Caco-2 (cell line): Measurements from ENCODE around the gene C1R. TPM values are rescaled to one million over a fixed set of nuclear protein-coding genes. Genes with fewer than 3 reads are reported as not detected.
"Not testable (repeated sequence)": the region's sequence is repeated elsewhere in the genome, so short reads cannot be mapped to it uniquely, and the experiment has no call there.

ENCODE experiments used
- BruUV-seq: library from RNA; stranded (reverse); fragments of 400-500 nt; replicated peaks from 2 replicates; lab custom pipeline; 2021; lab: Mats Ljungman, UMichigan
- CTCF ChIA-PET: fragments of 300-600 bp; sonication (Branson Sonifier 250); formaldehyde crosslinking; loops from one replicate; lab custom pipeline; 2022; ENCODE audit warnings: antibody characterized with exemption; lab: Charles Lee
- POLR2A ChIA-PET: fragments of 300-600 bp; sonication (Branson Sonifier 250); formaldehyde crosslinking; loops from one replicate; lab custom pipeline; 2022; ENCODE audit warnings: antibody characterized with exemption; lab: Charles Lee
- DNase-seq, 2 experiments: peaks; one replicate each; pipeline versions ENCODE4 v3.0.0 to v3.0.0-alpha.2; 2020 to 2022
- H3K27me3 ChIP-seq: replicated peaks from 2 replicates; pipeline ENCODE4 v1.6.0; 2011; ENCODE audit warnings: low read length; ENCODE audit not compliant: control insufficient read depth, insufficient read depth
- H3K36me3 ChIP-seq: 2 replicates; pipeline ENCODE4 v1.5.1; 2011; ENCODE audit warnings: low read length; ENCODE audit not compliant: control insufficient read depth, insufficient read depth
- H3K4me1 ChIP-seq: fragments of 250-450 bp; sonication (Bioruptor Pico); 2 replicates; pipeline ENCODE4 v1.5.1; 2020; ENCODE audit warnings: mild to moderate bottlenecking
- H3K4me3 ChIP-seq: 2 replicates; pipeline ENCODE4 v1.5.1; 2011; ENCODE audit warnings: low read depth, mild to moderate bottlenecking, control low read depth, low read length
- H3K9me3 ChIP-seq: fragments of 250-450 bp; sonication (Bioruptor Pico); 2 replicates; pipeline ENCODE4 v1.5.1; 2020; ENCODE audit warnings: mild to moderate bottlenecking, moderate library complexity
- H3K27ac Mint-ChIP-seq: one replicate; pipeline ENCODE4 v1.8.0; 2022; ENCODE audit warnings: mixed read lengths; ENCODE audit not compliant: unreplicated experiment
- H3K27me3 Mint-ChIP-seq: one replicate; pipeline ENCODE4 v1.8.0; 2022; ENCODE audit warnings: mixed read lengths; ENCODE audit not compliant: insufficient read depth, unreplicated experiment
- H3K36me3 Mint-ChIP-seq: one replicate; pipeline ENCODE4 v1.8.0; 2022; ENCODE audit warnings: mild to moderate bottlenecking, mixed read lengths; ENCODE audit not compliant: insufficient read depth, unreplicated experiment
- H3K4me1 Mint-ChIP-seq: one replicate; pipeline ENCODE4 v1.8.0; 2022; ENCODE audit warnings: low read depth, mixed read lengths; ENCODE audit not compliant: unreplicated experiment
- H3K4me3 Mint-ChIP-seq: one replicate; pipeline ENCODE4 v1.8.0; 2022; ENCODE audit warnings: mild to moderate bottlenecking, moderate library complexity, mixed read lengths; ENCODE audit not compliant: unreplicated experiment
- H3K9me3 Mint-ChIP-seq: one replicate; pipeline ENCODE4 v1.8.0; 2022; ENCODE audit warnings: mixed read lengths; ENCODE audit not compliant: unreplicated experiment
- intact Hi-C: fragments of 100-400 bp; cut with micrococcal nuclease; formaldehyde crosslinking; loops from one replicate; pipeline ENCODE4 v1.10.0; 2022; ENCODE audit not compliant: unreplicated experiment
- total RNA-seq: library from RNA; stranded (reverse); gene quantifications from 2 replicates; pipeline ENCODE4 v1.2.3, GENCODE V29; 2022
- TF ChIP-seq, protein P1 (sequence below), 2 experiments: fragments of 200-600 bp in 1 of 2; IDR thresholded peaks; 1 replicate in 1 of 2; 2 replicates in 1 of 2; pipeline versions ENCODE4 v1.5.1 to v1.8.0; 2011 to 2022; ENCODE audit warnings: antibody characterized with exemption in 1 of 2, control low read depth in 1 of 2, inconsistent platforms in 1 of 2, low read depth in 1 of 2, low read length in 1 of 2, mild to moderate bottlenecking in 1 of 2, moderate library complexity in 1 of 2; ENCODE audit not compliant: insufficient read depth in 1 of 2, severe bottlenecking in 1 of 2, unreplicated experiment in 1 of 2

Gene C1R
- total RNA-seq, 1 experiment from 2014 or later: 3.9 TPM

DNA sequence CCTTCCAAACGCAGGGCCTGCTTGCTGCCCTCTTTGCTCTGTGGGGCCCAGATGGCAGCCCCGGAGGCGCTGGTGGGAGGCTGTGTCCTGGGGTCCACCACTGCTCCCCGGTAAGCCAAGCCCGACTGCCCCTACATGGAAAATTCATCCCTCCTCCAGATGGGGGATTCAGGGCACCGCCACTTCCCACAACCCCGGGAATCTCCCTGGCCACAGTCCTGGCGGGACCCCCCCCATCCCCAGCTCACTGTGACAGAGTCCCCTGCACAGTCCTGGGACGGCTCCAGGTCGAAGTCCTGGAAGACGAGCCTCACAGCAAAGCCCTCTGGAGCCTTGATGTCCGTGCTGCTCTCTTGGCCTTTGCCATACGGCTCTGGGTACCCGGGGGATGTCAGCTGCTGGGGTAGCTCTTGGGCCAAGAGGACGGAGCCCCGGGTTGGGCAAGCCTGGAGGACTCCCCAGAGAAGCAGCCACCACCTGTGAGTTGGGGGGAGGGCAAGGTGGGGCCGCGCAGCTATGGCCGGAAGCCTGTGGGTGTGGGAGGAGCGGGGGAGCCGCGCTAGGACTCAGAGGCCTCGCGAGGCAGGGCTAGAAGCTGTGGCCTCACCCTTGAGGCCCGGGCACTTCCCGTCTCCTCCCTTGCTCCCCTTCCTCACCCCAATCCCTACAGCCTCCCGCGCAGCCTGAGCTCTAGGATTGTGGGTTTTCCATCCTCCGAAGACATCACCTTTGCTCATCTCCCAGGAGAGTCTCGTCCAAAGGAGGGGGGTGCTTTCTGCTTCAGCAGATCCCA is 16.0 kb upstream of the C1R start:
- Histone ChIP-seq H3K27me3 (no peaks in the 10 kb centered on the region), H3K4me3 (peak overlapping the region; percentile 80), H3K36me3 (peaks cover 3% of the 10 kb centered on the region; the same call in 1 of the 2 replicates), H3K9me3 (peaks cover 15% of the 10 kb centered on the region), H3K4me1 (no peaks in the 10 kb centered on the region)
- TF ChIP-seq, protein P1, sequence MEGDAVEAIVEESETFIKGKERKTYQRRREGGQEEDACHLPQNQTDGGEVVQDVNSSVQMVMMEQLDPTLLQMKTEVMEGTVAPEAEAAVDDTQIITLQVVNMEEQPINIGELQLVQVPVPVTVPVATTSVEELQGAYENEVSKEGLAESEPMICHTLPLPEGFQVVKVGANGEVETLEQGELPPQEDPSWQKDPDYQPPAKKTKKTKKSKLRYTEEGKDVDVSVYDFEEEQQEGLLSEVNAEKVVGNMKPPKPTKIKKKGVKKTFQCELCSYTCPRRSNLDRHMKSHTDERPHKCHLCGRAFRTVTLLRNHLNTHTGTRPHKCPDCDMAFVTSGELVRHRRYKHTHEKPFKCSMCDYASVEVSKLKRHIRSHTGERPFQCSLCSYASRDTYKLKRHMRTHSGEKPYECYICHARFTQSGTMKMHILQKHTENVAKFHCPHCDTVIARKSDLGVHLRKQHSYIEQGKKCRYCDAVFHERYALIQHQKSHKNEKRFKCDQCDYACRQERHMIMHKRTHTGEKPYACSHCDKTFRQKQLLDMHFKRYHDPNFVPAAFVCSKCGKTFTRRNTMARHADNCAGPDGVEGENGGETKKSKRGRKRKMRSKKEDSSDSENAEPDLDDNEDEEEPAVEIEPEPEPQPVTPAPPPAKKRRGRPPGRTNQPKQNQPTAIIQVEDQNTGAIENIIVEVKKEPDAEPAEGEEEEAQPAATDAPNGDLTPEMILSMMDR (IDR thresholded peaks at IDR 0.05; ENCODE audit: insufficient read depth in 1 of 2, low read depth in 1 of 2, low read length in 1 of 2, severe bottlenecking in 1 of 2, unreplicated experiment in 1 of 2): no peak
- peak; percentile 91 to 94 for DNase-seq
- Mint-ChIP-seq H3K36me3 (peaks cover 32% of the 10 kb centered on the region), H3K4me1 (peaks cover 12% of the 10 kb centered on the region), H3K27ac (peak overlapping the region; percentile 74), H3K9me3 (peaks cover 15% of the 10 kb centered on the region), H3K27me3 (no peaks in the 10 kb centered on the region), H3K4me3 (peak overlapping the region; percentile 85)
- intact Hi-C loops: loop anchor here (1.0 to 5.0 kb wide), 4 partner anchors 16 to 162 kb away; partner anchors contain the start of genes C1R and LPCAT3
- ChIA-PET POLR2A (interaction anchor here (0.5 to 3.1 kb wide), 17 partner anchors 12 to 496 kb away, joined by 3 to 50 read pairs (median 3); partner anchors contain the start of genes C12orf57, C1S, PEX5 and RNU7-1), CTCF (interaction anchor here (0.6 to 3.4 kb wide), 25 partner anchors 10 to 699 kb away, joined by 3 to 58 read pairs (median 5); partner anchors contain the start of genes C12orf57, C1R, C1S and LPCAT3)
- no TSS peak for BruUV-seq

DNA sequence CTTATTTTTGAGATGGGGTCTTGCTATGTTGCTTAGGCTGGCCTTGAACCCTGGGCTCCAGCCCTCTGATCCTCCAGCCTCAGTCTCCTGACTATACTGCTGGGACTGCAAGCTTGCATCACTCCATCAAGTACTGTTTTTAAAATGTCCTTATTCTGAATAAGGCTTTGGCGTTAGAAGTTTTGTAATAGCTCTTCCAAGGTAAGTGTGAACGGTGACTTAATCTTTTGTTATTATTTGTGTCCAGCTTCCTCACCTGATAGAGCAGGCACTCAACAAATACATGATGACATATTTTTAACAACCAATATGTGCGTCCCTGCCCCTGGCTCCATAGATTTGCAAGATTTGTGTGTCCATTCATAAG is 15.4 kb upstream of the C1R start:
- peaks cover 15% of the 10 kb centered on the region for H3K9me3 Mint-ChIP-seq
- TF ChIP-seq, protein P1 (IDR thresholded peaks at IDR 0.05; ENCODE audit: insufficient read depth in 1 of 2, low read depth in 1 of 2, low read length in 1 of 2, severe bottlenecking in 1 of 2, unreplicated experiment in 1 of 2): no peak
- Histone ChIP-seq H3K9me3 (peaks cover 15% of the 10 kb centered on the region), H3K4me1 (no peaks in the 10 kb centered on the region), H3K36me3 (peaks cover 3% of the 10 kb centered on the region), H3K4me3 (peak overlapping the region; percentile 80), H3K27me3 (no peaks in the 10 kb centered on the region)
- ChIA-PET CTCF (interaction anchor here (0.6 to 3.4 kb wide), 21 partner anchors 11 to 700 kb away, joined by 3 to 58 read pairs (median 6); partner anchors contain the start of genes C12orf57, C1R, C1S and LPCAT3), POLR2A (interaction anchor here (0.8 to 3.1 kb wide), 9 partner anchors 11 to 170 kb away, joined by 3 to 50 read pairs (median 4); partner anchors contain the start of genes C12orf57, C1S and RNU7-1)
- peaks cover 12% of the 10 kb centered on the region for H3K4me1 Mint-ChIP-seq
- peaks cover 32% of the 10 kb centered on the region for H3K36me3 Mint-ChIP-seq
- H3K27ac Mint-ChIP-seq: peak overlapping the region; percentile 74
- BruUV-seq: TSS peak; percentile 27
- H3K27me3 Mint-ChIP-seq: no peaks in the 10 kb centered on the region
- peak in 1 of 2 experiments; percentile 37 for DNase-seq
- peak overlapping the region; percentile 85 for H3K4me3 Mint-ChIP-seq
- intact Hi-C loops: loop anchor here (1.0 to 5.0 kb wide), 4 partner anchors 15 to 161 kb away; partner anchors contain the start of genes C1R and LPCAT3

DNA sequence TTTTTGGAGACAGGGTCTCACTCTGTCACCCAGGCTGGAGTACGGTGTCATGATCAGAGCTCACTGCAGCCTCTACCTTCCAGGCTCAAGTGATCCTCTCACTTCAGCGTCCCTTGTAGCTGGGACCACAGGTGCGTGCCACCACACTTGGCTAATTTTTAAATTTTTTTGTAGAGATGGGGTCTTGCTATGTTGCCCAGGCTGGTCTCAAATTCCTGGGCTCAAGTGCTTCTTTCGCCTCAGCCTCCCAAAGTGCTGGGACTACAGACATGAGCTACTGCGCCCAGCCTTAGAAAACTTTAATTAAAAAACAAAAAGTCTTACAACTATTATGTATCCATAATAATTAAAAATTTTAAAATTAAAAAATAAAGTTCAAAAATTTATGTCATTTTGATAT is 14.9 kb upstream of the C1R start:
- not testable (repeated sequence) for H3K4me3 ChIP-seq, H3K27ac Mint-ChIP-seq, H3K27me3 ChIP-seq, H3K27me3 Mint-ChIP-seq, H3K4me1 ChIP-seq, BruUV-seq, H3K36me3 ChIP-seq
- ChIA-PET CTCF (interaction anchor here (0.7 to 3.4 kb wide), 8 partner anchors 13 to 216 kb away, joined by 3 to 58 read pairs (median 7); partner anchors contain the start of genes C12orf57, C1R and RNU7-1), POLR2A (interaction anchor here (0.6 to 3.1 kb wide), 4 partner anchors 13 to 829 kb away, joined by 3 to 50 read pairs (median 4); partner anchors contain the start of genes C12orf57 and RNU7-1)
- H3K36me3 Mint-ChIP-seq: peaks cover 32% of the 10 kb centered on the region
- peak in 1 of 2 experiments; percentile 14 for DNase-seq
- H3K4me1 Mint-ChIP-seq: peaks cover 12% of the 10 kb centered on the region
- intact Hi-C loops: loop anchor here (5.0 kb wide), 1 partner anchor 90 kb away; the partner anchor contains the start of gene LPCAT3
- peaks cover 15% of the 10 kb centered on the region for H3K9me3 Mint-ChIP-seq
- H3K4me3 Mint-ChIP-seq: peak overlapping the region; percentile 85
- peaks cover 15% of the 10 kb centered on the region for H3K9me3 ChIP-seq
